ENCODE data around the gene SMARCD2.

The SMARCD2 gene

GRCh38 chr17:63831505-63831904, 11.0 kb downstream of the SMARCD2 start:
- DNase-seq, result no peak

GRCh38 chr17:63830904-63831491, 11.5 kb downstream of the SMARCD2 start:
- no peak for DNase-seq

- DNase-seq, result no peak
Measured at GRCh38 chr17:63830278-63830677, 12.2 kb downstream of the SMARCD2 start.

GRCh38 chr17:63828936-63829335, 13.5 kb downstream of the SMARCD2 start:
- no peak for DNase-seq

- peak; percentile 44 for DNase-seq
Measured at GRCh38 chr17:63827801-63828221, 14.7 kb downstream of the SMARCD2 start.

GRCh38 chr17:63827002-63827800, 15.3 kb downstream of the SMARCD2 start, which contains the start of the genes FTSJ3 and PSMC5:
Gene FTSJ3, minus strand, starts transcription at chr17:63827663. Its CDS starts 761 bp downstream, at chr17:63826902.
Gene PSMC5, plus strand, starts transcription at chr17:63827431. Its CDS starts 60 bp downstream, at chr17:63827491.
- DNase-seq, result peak; percentile 96

- no peak for DNase-seq
Measured at GRCh38 chr17:63826468-63827001, 15.9 kb downstream of the SMARCD2 start.

GRCh38 chr17:63824362-63824761, 18.1 kb downstream of the SMARCD2 start:
- no peak for DNase-seq

GRCh38 chr17:63823659-63824331, 18.7 kb downstream of the SMARCD2 start:
- DNase-seq, result no peak

GRCh38 chr17:63822537-63822936, 19.9 kb downstream of the SMARCD2 start:
- no peak for DNase-seq

- DNase-seq, result no peak
Measured at GRCh38 chr17:63821804-63822203, 20.7 kb downstream of the SMARCD2 start.

GRCh38 chr17:63820963-63821561, 21.4 kb downstream of the SMARCD2 start:
- no peak for DNase-seq

GRCh38 chr17:63819585-63820537, 22.6 kb downstream of the SMARCD2 start:
- DNase-seq, result no peak

GRCh38 chr17:63819131-63819530, 23.4 kb downstream of the SMARCD2 start:
- no peak for DNase-seq

GRCh38 chr17:63817736-63818385, 24.6 kb downstream of the SMARCD2 start:
- DNase-seq, result no peak

GRCh38 chr17:63816669-63817068, 25.8 kb downstream of the SMARCD2 start:
- DNase-seq, result no peak

- DNase-seq, result no peak
Measured at GRCh38 chr17:63816123-63816522, 26.4 kb downstream of the SMARCD2 start.

- DNase-seq, result no peak
Measured at GRCh38 chr17:63809970-63810369, 32.5 kb downstream of the SMARCD2 start.

GRCh38 chr17:63805591-63805990, 36.9 kb downstream of the SMARCD2 start:
- no peak for DNase-seq

GRCh38 chr17:63804328-63804727, 38.2 kb downstream of the SMARCD2 start:
- DNase-seq, result no peak

GRCh38 chr17:63800783-63801182, 41.7 kb downstream of the SMARCD2 start:
- DNase-seq, result no peak
